Suprapubic skin (tissue), 4 donors: ENCODE measurements around the gene PXK.

Experiments
- CTCF ChIP-seq, 2 donors: fragments of 200-600 bp in 1 of 2; fragments of 450-650 bp in 1 of 2; sonication (generic) in 1 of 2; IDR thresholded peaks; one replicate each; pipeline ENCODE4 v1.5.1; 2016 to 2019; ENCODE audit warnings: antibody characterized with exemption in 2 of 2, mild to moderate bottlenecking in 1 of 2, moderate library complexity in 1 of 2
- EP300 ChIP-seq: sonication (generic); formaldehyde crosslinking; IDR thresholded peaks from one replicate; pipeline ENCODE4 v1.6.1; 2017; ENCODE audit warnings: antibody characterized with exemption
- POLR2A ChIP-seq, 2 donors: fragments of 450-650 bp; IDR thresholded peaks; one replicate each; pipeline ENCODE4 v1.6.1; 2017; ENCODE audit warnings: antibody characterized with exemption in 2 of 2, mild to moderate bottlenecking in 2 of 2, moderate library complexity in 2 of 2
- POLR2AphosphoS5 ChIP-seq, 3 donors: sonication (generic); formaldehyde crosslinking; IDR thresholded peaks; one replicate each; pipeline ENCODE4 v1.6.1; 2017; ENCODE audit warnings: antibody characterized with exemption in 3 of 3

- TF ChIP-seq POLR2AphosphoS5 (IDR thresholded peaks at IDR 0.05) (no peak), CTCF (IDR thresholded peaks at IDR 0.05) (no peak), EP300 (no peak), POLR2A (IDR thresholded peaks at IDR 0.05) (no peak)
Measured at GRCh38 chr3:58398669-58399333, 66.1 kb downstream of the PXK start.
